HG03139 (cell line): ENCODE measurements around the gene GALNT9.

Experiments
- ATAC-seq: cut with Tn5 transposase; IDR thresholded peaks from one replicate; pipeline ENCODE4 v1.9.1; 2021; ENCODE audit not compliant: unreplicated experiment

GALNT9 gene

GRCh38 chr12:132187646-132188450 is 141.5 kb downstream of the GALNT9 start:
- ATAC-seq = no peak

- ATAC-seq = no peak
Measured at GRCh38 chr12:132186857-132187620, 142.3 kb downstream of the GALNT9 start.

DNA sequence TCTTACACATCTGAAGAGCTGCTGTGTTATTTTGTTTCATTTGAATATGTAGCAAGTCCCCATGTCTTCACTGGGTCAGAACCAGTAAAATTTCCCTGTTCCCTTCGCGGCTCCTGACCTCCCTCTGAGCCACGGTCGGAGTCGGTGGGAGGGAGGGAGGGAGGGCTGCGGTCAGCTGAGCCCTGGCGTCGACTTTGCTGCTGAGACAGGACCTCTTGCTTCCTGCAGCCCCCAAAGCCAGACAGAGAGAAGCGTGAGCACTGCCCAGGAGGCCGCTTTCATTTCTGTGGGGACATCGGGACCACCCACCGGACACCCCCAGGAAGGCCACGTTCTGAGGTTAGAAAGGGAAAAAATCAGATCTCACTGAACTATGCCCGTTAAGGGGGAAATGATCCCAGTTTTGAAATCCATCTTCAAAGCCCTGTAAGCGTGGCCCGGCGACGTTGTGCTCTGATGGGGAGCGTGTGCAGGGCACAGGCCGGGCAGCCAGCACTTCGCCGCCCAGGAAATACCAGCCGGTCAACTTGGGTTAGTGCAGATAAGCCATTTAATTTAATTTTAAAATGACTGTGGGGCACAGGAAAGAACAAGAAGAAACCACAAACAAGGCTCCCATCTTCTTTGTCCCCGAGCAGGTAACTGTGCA is 143.1 kb downstream of the GALNT9 start:
- ATAC-seq = no peak

- ATAC-seq = no peak
Measured at GRCh38 chr12:132185705-132186104, 143.7 kb downstream of the GALNT9 start.

GRCh38 chr12:132182711-132183365 is 146.6 kb downstream of the GALNT9 start:
- ATAC-seq = no peak

GRCh38 chr12:132182206-132182710 is 147.1 kb downstream of the GALNT9 start:
- no peak for ATAC-seq

- ATAC-seq = no peak
Measured at GRCh38 chr12:132181570-132182200, 147.7 kb downstream of the GALNT9 start.

GRCh38 chr12:132180648-132181546 is 148.5 kb downstream of the GALNT9 start:
- no peak for ATAC-seq

GRCh38 chr12:132179431-132180362 is 149.7 kb downstream of the GALNT9 start:
- ATAC-seq = no peak

DNA sequence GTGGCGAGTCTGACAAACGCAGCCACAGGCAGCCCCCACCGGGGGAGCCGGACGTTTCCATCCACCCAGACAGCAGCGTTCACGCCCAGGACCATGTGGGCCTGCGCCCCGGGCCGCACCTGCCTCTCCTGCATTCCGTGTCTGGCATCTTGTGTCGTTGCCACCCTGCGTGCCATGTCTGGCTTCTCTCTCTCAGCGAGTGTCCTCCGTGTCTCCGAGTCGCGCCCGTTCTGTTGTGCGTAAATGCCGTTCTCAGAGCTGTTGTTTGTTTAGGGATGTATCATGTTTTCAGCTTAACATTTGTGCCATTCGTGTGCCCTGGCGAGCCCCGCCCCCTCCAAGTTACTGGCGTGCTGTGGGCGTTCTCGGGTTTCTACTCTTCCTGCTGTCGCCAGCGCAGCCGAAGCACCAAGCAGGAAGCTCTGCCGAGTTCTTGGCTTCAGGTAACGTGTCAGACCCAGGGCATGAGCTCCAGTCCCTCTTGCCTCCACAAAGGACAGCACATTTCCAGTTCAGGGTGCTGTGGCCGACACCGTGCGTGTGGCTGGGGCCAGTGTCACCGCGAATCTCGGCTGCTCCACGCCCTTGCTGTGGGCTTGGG is 150.5 kb downstream of the GALNT9 start:
- no peak for ATAC-seq

DNA sequence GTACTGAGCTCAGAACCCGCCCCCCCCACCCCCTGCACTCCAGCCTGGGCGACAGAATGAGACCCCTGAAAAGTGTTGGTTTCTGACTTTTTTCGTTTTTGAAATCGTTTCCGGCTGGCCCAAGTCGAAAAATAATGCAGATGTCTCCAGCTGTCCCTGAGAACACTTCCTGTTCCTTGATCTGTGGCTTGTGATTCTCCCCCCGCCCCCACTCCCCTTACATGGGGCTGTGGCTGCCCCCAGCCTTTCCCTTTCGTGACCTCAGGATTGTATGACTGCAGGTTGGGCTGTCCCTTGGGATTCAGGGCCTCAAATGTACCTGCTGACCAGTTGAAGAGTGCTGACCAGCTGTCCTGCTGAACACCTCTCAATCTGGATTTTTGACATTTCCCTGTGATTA is 151.1 kb downstream of the GALNT9 start:
- no peak for ATAC-seq

GRCh38 chr12:132176920-132177551 is 152.4 kb downstream of the GALNT9 start:
- no peak for ATAC-seq

GRCh38 chr12:132176385-132176919 is 152.9 kb downstream of the GALNT9 start:
- no peak for ATAC-seq

- ATAC-seq = no peak
Measured at GRCh38 chr12:132175496-132176384, 153.6 kb downstream of the GALNT9 start.

- no peak for ATAC-seq
Measured at GRCh38 chr12:132174839-132175490, 154.4 kb downstream of the GALNT9 start.
